Neural crest cell (in vitro differentiated cells): ENCODE results near the gene PRSS35. TPM values are rescaled to one million over a fixed set of nuclear protein-coding genes. Genes with fewer than 3 reads are reported as not detected.

Experiments used
- DNase-seq: peaks from one replicate; pipeline ENCODE4 v3.0.0; 2021; ENCODE audit warnings: low read depth, mixed read lengths, low spot score
- H3K27ac Mint-ChIP-seq: one replicate; pipeline ENCODE4 v1.8.0; 2021; ENCODE audit warnings: mild to moderate bottlenecking, mixed read lengths; ENCODE audit not compliant: unreplicated experiment
- H3K27me3 Mint-ChIP-seq: 2 replicates; pipeline ENCODE4 v1.8.0; 2021; ENCODE audit warnings: low read depth, mild to moderate bottlenecking, mixed read lengths
- H3K36me3 Mint-ChIP-seq: 2 replicates; pipeline ENCODE4 v1.8.0; 2021; ENCODE audit warnings: low read depth, mild to moderate bottlenecking, mixed read lengths
- H3K4me1 Mint-ChIP-seq: 2 replicates; pipeline ENCODE4 v1.8.0; 2021; ENCODE audit warnings: mixed read lengths
- H3K4me3 Mint-ChIP-seq: one replicate; pipeline ENCODE4 v1.8.0; 2021; ENCODE audit warnings: mild to moderate bottlenecking, mixed read lengths
- H3K9me3 Mint-ChIP-seq: 2 replicates; pipeline ENCODE4 v1.8.0; 2021; ENCODE audit warnings: mixed read lengths
- CTCF ChIP-seq: fragments of 200-600 bp; sonication (generic); conservative IDR thresholded peaks from 2 replicates; pipeline ENCODE4 v1.5.0; 2021; ENCODE audit warnings: antibody characterized with exemption, mild to moderate bottlenecking
- total RNA-seq: library from RNA; stranded (reverse); gene quantifications from 2 replicates; pipeline ENCODE4 v1.2.1, GENCODE V29; 2021

PRSS35 gene
- total RNA-seq, 1 donor from 2014 or later, result 3.3 TPM

DNA sequence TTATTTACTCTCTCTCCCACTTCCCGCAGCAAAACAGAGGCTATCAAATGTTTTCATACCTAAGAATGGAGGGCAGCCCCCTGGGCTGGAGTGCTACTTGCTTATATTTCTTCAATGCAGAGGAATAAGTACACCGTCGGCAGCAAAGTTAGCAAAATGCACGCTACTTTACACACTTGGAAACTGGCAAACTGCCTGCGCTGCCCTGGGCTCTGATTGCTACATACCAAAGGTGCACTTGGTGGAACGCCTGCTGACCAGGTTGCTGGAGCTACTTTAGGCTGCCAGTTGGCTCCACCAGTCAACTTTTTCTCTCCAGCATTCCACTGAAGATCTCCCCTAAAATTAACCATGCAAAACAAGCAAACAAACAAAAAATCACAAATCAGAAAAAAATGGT lies 62.4 kb downstream of the PRSS35 start:
- Mint-ChIP-seq H3K27ac (no peak overlapping the region), H3K4me1 (no peaks in the 10 kb centered on the region), H3K27me3 (no peaks in the 10 kb centered on the region), H3K4me3 (no peak overlapping the region), H3K9me3 (peaks cover 5% of the 10 kb centered on the region), H3K36me3 (peaks cover 11% of the 10 kb centered on the region)
- TF ChIP-seq CTCF, result no peak
- DNase-seq, result no peak

Other genes starting within 250 kb of the PRSS35 start
- 4.4 and 4.6 TPM in 2 replicates for gene ME1, start 81.5 kb upstream of the PRSS35 start, total RNA-seq
- 8.1 and 8.7 TPM in 2 replicates for gene SNAP91, start 196.6 kb downstream of the PRSS35 start, total RNA-seq